ENCODE results near the gene KIAA1549.

Gene KIAA1549

GRCh38 chr7:138832966-138833365 is 148.2 kb downstream of the KIAA1549 start:
- Histone ChIP-seq H3K9me3 (ENCODE audit: control insufficient read depth, insufficient read depth, low read depth, low read length) (no peaks in the 10 kb centered on the region), H3K27ac (ENCODE audit: extremely low read depth, low read depth, low read length) (no peak overlapping the region), H3K36me3 (ENCODE audit: control insufficient read depth in 2 of 2, insufficient read depth in 1 of 2, low read length in 2 of 2) (peaks cover 0 to 25% of the 10 kb centered on the region in 2 experiments; a peak in 1 of 3 replicates), H3K4me1 (ENCODE audit: control insufficient read depth, insufficient read depth, low read length) (0 out of 2 replicates have a peak, but pooled peaks cover 3% of the 10 kb centered on the region), H3K4me3 (ENCODE audit: low read depth, low read length) (no peak overlapping the region)
- CTCF ChIA-PET, result no interaction called here
- POLR2A ChIA-PET, result no interaction called here
- TF ChIP-seq ZNF707 (tag by site-specific recombination; IDR thresholded peaks at IDR 0.05) (no peak), ZFP3 (tag by site-specific recombination; IDR thresholded peaks at IDR 0.05; ENCODE audit: low read depth) (no peak), ZNF404 (tag by site-specific recombination; IDR thresholded peaks at IDR 0.05) (no peak), MZF1 (tag by site-specific recombination; IDR thresholded peaks at IDR 0.05; ENCODE audit: borderline replicate concordance) (no peak), ZNF157 (tag by site-specific recombination; IDR thresholded peaks at IDR 0.05) (no peak), ZFP37 (tag by site-specific recombination; IDR thresholded peaks at IDR 0.05) (no peak), ZNF521 (tag by site-specific recombination; IDR thresholded peaks at IDR 0.05) (no peak), PATZ1 (tag by site-specific recombination; IDR thresholded peaks at IDR 0.05) (no peak), ZNF335 (tag by site-specific recombination; conservative IDR thresholded peaks at IDR 0.05) (no peak), ZFP41 (tag by site-specific recombination; IDR thresholded peaks at IDR 0.05; ENCODE audit: borderline replicate concordance) (no peak), ZNF132 (tag by site-specific recombination; IDR thresholded peaks at IDR 0.05; ENCODE audit: borderline replicate concordance) (no peak), MYNN (tag by site-specific recombination; IDR thresholded peaks at IDR 0.05; ENCODE audit: borderline replicate concordance) (no peak), OVOL3 (tag by site-specific recombination; IDR thresholded peaks at IDR 0.05) (no peak), ZNF701 (tag by site-specific recombination; IDR thresholded peaks at IDR 0.05) (no peak), ZNF239 (tag by site-specific recombination; IDR thresholded peaks at IDR 0.05) (no peak), ZNF654 (tag by site-specific recombination; IDR thresholded peaks at IDR 0.05; ENCODE audit: low read depth) (no peak), OSR2 (tag by site-specific recombination; IDR thresholded peaks at IDR 0.05) (no peak), ZNF571 (tag by site-specific recombination; IDR thresholded peaks at IDR 0.05) (no peak), ZNF26 (tag by site-specific recombination; IDR thresholded peaks at IDR 0.05) (no peak)

- Histone ChIP-seq H3K27ac (ENCODE audit: extremely low read depth, low read depth, low read length) (no peak overlapping the region), H3K9me3 (ENCODE audit: control insufficient read depth, insufficient read depth, low read depth, low read length) (no peaks in the 10 kb centered on the region), H3K36me3 (ENCODE audit: control insufficient read depth in 2 of 2, insufficient read depth in 1 of 2, low read length in 2 of 2) (no peaks in the 10 kb centered on the region), H3K4me1 (ENCODE audit: control insufficient read depth, insufficient read depth, low read length) (no peaks in the 10 kb centered on the region), H3K4me3 (ENCODE audit: low read depth, low read length) (no peak overlapping the region)
- CTCF ChIA-PET, result interaction anchor here (0.6 kb wide), 1 partner anchor 13 kb away, joined by 3 read pairs; no protein-coding TSS in a partner anchor
- no peak for TF ChIP-seq ZSCAN30 (tag by site-specific recombination; IDR thresholded peaks at IDR 0.05)
- TF ChIP-seq OSR2 (tag by site-specific recombination; IDR thresholded peaks at IDR 0.05), result no peak
- TF ChIP-seq PATZ1 (tag by site-specific recombination; IDR thresholded peaks at IDR 0.05), result no peak
- no peak for TF ChIP-seq ZNF747 (tag by site-specific recombination; IDR thresholded peaks at IDR 0.05)
- no peak for TF ChIP-seq ZNF501 (tag by site-specific recombination; IDR thresholded peaks at IDR 0.05)
- no peak for TF ChIP-seq GLI4 (tag by site-specific recombination; IDR thresholded peaks at IDR 0.05)
- no peak for TF ChIP-seq ZNF169 (tag by site-specific recombination; IDR thresholded peaks at IDR 0.05)
- TF ChIP-seq ZNF341 (tag by site-specific recombination; IDR thresholded peaks at IDR 0.05; ENCODE audit: low read depth), result no peak
- TF ChIP-seq ZEB2 (tag by site-specific recombination; IDR thresholded peaks at IDR 0.05), result no peak
- POLR2A ChIA-PET, result no interaction called here
Observed at GRCh38 chr7:138829335-138829734, 151.9 kb downstream of the KIAA1549 start.
